ENCODE data around the gene CGB1.

Gene CGB1

GRCh38 chr19:49020931-49021895, 15.5 kb downstream of the CGB1 start:
- no peak for DNase-seq

GRCh38 chr19:49020342-49020741, 16.4 kb downstream of the CGB1 start:
- no peak for DNase-seq

GRCh38 chr19:49019242-49019932, 17.3 kb downstream of the CGB1 start:
- peak in 5 of 6 experiments; percentile 46 to 63 (median 51) for DNase-seq

GRCh38 chr19:49018388-49019241, 18.1 kb downstream of the CGB1 start:
- peak in 4 of 6 experiments; percentile 5 to 61 (median 24) for DNase-seq

GRCh38 chr19:49017666-49018351, 18.9 kb downstream of the CGB1 start:
- peak; percentile 46 to 72 (median 58) for DNase-seq

GRCh38 chr19:49017041-49017665, 19.5 kb downstream of the CGB1 start, which contains the start of gene LHB:
Gene LHB, minus strand, starts transcription at chr19:49017091. Its CDS starts 10 bp downstream, at chr19:49017081.
- DNase-seq: peak in 1 of 6 experiments; percentile 21

- no peak for DNase-seq
Measured at GRCh38 chr19:49016067-49016839, 20.4 kb downstream of the CGB1 start.

GRCh38 chr19:49014870-49015255, 21.8 kb downstream of the CGB1 start:
- DNase-seq: no peak

GRCh38 chr19:49014123-49014869, 22.4 kb downstream of the CGB1 start:
- DNase-seq: no peak

- DNase-seq: no peak
Measured at GRCh38 chr19:49011194-49011593, 25.5 kb downstream of the CGB1 start.

- no peak for DNase-seq
Measured at GRCh38 chr19:49010453-49010852, 26.2 kb downstream of the CGB1 start.

GRCh38 chr19:49009828-49010227, 26.9 kb downstream of the CGB1 start:
- DNase-seq: no peak

- DNase-seq: no peak
Measured at GRCh38 chr19:49006905-49007304, 29.8 kb downstream of the CGB1 start.

GRCh38 chr19:49004964-49005614, 31.6 kb downstream of the CGB1 start:
- DNase-seq: no peak

GRCh38 chr19:49004133-49004532, 32.6 kb downstream of the CGB1 start:
- no peak for DNase-seq

- DNase-seq: peak; percentile 29 to 65 (median 46)
Measured at GRCh38 chr19:48999481-49000325, 37.0 kb downstream of the CGB1 start.

GRCh38 chr19:48997972-48998371, 38.7 kb downstream of the CGB1 start:
- peak in 3 of 6 experiments; percentile 10 to 29 (median 15) for DNase-seq

- no peak for DNase-seq
Measured at GRCh38 chr19:48994035-48994386, 42.7 kb downstream of the CGB1 start.
